ENCODE measurements around the gene GPR132.

GRCh38 chr14:105010106-105010505, 55.1 kb downstream of the GPR132 start:
- TF ChIP-seq CTCF (conservative IDR thresholded peaks at IDR 0.05; ENCODE audit: low read depth in 2 of 2) (no peak), POLR2AphosphoS5 (IDR thresholded peaks at IDR 0.05; ENCODE audit: low read depth) (no peak), EZH2phosphoT487 (IDR thresholded peaks at IDR 0.05; ENCODE audit: unreplicated experiment) (no peak), JUNB (IDR thresholded peaks at IDR 0.05; ENCODE audit: unreplicated experiment) (no peak), EZH2 (IDR thresholded peaks at IDR 0.05; ENCODE audit: low read depth, unreplicated experiment) (no peak), REST (IDR thresholded peaks at IDR 0.05; ENCODE audit: unreplicated experiment) (no peak)
